Measurements from ENCODE around the gene NPRL2.

NPRL2 gene

DNA sequence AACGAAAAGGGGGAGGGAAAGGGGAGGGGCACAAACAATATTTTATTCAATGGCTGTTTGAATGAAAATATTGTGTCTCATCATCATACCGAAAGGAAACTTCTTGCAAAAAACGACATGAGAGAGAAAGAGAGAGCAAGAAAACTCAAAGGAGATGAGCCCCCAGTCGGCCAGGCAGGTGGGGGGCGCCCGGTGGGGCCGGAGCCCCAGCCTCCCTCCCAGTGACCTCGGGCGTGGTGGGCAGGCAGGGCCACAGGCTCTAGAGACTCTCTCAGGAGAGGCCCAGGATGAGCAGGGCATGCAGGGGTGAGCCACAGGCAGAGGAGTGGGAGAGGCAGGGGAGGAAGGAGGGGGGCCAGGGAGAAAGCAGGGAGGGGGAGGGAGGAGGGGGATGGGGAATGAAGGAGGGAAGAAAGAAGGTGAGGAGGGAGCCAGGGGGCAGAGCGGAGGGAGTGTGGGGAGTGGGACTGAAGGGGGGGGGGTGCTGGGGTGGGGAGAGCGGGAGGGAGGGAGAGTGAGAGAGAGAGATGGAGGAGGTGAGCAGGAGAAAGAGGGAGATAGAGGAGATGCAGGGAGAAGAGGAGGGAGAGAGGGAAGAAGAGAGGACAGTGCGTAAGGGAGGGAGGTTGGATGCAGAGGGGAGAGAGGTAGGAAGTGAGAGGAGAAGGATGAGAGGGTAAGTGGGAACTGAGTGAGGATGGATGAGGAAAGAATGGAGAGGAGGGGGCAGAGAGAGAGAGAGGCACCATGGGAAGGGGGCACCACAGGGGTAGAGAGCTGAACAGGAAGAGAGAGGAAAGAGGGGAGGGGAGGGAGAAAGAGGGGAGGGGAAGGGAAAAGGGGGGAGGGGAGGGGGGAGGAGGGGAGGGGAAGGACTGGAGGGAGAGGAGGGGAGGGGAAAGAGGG is 22.8 kb upstream of the NPRL2 start:
- no peak for DNase-seq (ENCODE audit: low read depth)

DNA sequence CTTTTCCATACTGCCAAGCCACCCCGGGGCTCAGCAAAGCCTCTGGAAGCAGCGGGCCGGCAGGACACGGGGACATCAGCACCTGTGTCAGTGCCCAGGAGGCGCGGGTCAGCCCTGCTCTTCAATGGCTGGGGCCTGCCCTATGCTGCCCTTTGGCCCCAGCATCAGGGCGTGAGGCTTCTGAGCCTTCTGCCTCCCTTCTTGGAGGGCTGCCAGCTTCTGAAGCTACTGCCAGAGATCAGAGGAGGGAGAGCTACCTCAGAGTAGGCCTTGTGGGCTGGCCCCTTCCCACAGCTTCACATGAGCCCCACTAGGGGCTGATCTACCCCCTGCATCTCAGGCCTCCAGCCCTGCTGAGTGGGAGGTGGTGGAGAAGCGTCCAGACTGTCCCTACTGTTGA is 21.8 kb upstream of the NPRL2 start:
- no peak for DNase-seq (ENCODE audit: low read depth)

DNA sequence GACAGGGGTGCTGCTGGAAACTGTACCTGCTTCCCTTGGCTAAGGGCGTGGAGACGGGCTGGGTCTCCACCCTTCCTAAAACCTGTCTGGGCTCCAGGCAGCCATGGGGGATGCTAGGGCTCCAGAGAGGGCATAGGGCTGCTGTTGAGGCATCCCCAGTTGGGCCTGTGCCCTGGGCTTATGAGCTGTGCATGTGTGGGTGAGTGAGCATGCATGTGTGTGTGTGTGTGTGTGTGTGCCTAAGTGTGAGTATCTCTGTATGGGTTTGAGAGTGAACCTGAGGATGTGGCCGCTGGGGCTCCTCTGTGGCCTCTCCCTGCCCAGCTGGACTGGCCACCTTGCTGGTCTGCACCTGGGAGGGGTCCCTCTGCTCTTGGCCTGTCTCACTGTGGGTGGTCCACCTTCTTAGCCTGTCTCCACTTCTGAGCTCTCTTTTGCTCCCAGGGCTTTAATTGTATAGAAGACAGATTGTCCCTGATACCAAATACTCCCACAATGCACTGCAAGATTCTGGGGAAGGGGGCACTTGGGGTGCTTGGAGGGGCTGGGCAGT is 20.6 kb upstream of the NPRL2 start:
- DNase-seq (ENCODE audit: low read depth) = no peak

DNA sequence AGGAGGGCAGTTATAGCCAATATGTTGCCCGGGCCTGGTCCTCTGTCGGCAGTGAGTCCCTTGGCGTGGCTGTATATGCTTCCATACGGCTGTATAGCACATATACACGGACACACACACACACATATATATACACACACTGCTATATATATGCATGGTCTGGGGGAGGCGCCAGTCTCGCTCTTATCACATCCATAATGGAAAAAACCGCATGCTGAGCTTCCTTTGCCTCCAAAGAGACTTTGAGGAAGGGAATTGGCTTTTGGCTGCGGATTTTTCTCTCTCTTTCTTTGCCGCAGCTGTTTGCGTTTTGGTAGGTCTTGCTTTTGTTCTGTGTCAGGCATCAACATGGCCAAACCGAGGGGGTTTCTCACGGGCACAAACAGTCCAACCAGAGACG is 20.0 kb upstream of the NPRL2 start:
- no peak for DNase-seq (ENCODE audit: low read depth)

DNA sequence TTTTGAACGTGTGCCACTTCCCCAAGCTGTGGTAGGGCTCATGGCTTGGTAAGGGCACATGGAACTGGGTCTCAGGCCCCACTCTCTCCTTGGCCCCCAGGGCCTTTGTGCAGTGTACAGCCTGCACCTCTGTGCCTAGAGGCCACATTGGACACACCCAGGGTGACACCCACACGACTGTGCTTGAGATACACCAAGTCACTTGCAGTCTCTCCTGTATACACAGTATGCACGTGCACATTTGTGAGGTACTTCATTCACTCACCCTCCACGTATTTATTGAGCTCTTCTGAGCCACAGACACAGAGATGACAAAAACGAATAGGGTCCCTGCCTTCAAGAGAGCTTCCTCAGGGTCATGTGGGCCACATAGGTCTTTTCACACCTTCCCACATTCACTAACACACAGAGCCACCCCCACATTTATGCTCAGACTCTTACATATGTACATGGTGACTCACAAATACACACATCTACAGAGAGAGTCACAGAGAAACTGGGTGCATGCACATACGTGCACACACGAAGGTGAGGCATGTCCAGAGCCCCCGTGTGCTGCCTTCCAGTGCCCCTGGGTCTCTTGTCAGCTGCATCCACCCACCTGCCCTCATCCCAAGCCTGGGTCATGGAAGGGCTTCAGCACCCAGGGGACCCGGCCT is 18.6 kb upstream of the NPRL2 start:
- no peak for DNase-seq (ENCODE audit: low read depth)

DNA sequence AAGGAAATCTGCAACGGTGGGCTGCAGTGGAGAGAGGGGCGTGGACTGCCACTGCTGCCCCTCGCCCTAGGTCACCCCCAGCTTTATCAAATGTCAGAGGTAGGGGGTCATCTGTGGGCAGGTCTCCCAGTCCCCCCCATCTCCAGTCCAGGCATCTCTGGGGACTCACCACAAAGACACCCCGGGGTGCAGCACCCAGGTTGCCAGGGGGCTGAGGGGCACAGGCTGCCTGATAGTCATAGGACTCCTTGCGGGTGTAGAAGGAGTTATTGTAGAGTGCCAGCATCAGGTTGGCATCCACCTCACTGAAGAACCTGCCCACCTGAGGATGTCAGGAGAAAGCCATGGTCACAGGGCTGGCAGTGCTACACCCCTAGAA is 15.3 kb upstream of the NPRL2 start:
- no peak for DNase-seq (ENCODE audit: low read depth)

DNA sequence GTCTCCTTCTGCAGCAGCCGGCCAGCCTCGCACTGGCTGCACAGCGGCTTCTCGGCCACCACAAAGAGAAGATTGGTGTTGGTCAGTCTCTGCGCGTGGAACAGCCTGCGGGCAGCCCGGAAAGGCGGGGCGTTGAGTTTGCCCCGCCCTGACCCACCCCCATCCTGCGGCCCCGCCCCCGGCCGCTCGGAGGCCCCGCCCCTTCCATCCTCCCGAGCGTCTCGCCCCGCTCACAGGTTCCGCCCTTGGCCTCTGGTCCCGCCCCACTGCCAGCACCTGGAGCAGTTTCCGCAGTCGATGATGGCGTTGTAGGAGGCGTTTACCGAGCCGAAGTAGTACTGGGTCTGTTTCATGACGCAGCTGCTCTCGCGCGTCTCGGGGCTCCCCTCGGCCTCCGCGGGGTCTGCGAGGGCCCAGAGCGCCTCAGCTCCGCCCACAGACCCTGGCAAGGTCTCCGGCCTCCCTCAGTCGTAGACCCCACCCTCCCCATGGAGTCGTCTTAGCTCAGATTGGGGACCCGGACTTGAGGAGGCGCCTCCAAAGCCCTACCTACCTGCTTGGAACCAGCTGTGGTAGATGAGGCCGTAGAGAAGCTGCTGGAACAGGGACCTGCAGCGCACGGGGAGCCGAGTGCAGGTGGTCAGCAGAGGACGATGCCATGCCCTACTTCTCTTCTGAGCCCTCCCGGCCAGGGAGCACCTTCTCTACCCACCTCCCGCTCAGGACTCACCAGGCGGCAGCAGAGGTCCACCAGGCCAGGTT is 14.7 kb upstream of the NPRL2 start:
- no peak for DNase-seq (ENCODE audit: low read depth)

DNA sequence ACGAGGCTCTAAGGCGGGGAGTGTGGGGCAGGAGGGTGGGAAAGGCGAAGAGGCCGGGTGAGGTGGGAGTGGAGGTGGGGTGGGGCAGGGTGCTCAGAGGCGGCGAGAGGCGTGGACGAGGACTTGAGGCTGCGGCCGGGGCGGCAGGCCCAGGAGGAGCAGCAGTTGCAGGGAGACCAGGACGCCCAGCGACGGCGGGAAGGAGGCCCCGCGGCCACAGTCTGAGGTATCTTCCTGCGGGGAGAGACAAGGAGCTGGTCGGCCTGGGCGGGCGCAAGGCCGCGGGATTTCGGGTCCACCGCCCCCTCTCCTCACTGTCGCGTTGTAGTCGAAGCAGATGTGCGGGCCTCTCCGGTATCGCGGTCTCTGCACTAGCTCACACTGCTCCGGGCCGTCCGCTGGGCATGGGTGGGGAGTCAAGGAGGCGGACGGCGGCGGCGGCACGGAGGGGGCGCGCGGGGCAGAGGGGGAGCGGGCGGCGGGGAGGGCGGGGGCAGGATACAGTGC is 14.1 kb upstream of the NPRL2 start:
- no peak for DNase-seq (ENCODE audit: low read depth)

DNA sequence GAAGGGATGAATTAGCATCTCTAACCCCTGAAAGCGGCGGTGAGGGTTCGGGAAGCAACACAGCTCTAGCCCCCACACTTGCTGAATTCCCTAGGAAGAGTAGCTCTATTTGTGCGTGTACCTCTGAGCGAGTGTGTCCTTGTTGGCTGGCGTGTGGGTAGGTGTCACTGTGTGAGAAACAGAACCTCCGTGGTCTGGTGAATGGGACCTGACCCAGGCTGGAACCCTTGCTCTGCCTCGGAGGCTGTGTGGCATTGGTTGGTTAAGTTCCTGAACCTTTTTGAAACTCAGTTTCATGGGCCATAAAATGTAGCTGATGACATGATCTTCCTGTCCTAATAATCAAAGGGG is 9.2 kb upstream of the NPRL2 start:
- DNase-seq (ENCODE audit: low read depth) = no peak

DNA sequence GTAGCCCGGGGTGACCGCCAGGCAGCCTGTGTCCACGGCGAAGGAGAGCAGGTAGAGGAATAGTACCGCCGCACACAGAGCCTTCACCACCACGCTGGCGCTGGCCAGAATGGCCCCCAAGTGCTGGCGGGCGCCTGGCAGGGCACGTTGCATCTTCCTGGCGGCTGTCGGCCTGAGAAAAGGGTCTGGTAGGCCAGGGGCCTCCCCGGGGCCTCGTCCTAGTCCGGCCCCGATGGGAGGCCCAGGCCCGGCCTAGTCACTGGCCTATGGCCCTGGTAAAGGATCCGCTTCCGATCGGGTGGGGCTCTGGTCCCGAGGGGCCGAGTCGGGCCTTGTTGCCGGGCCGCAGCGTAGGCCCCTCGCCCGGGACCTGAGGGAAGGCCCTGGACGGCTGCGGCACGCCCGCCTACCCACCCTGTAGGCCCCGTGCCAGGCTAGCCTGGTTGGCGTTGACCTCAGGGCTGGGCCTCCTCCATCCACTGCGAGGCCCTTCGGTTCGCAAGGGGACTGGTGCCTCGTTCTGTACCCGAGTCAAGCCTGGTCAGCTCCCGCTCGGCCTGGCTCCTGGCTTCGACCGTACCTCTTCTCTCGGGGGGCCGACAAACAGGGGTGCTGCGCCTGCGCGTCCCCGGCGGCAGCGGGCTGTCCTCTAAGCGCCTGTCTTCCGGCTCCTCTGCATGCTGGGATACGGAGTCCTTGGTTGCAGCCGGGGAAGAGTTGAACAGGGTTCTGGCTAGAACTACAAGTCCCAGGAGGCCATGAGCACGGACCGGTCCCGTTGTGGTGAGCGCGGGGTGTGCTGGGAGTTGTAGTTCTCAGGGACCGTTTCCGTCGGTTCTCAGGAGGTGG is 8.6 kb upstream of the NPRL2 start, which contains the start of gene TMEM115:
Gene TMEM115, minus strand, starts transcription at position 611 of the 849 bp plus-strand sequence. Its CDS starts 458 bp downstream, at position 153.
- peak; percentile 96 for DNase-seq (ENCODE audit: low read depth)

DNA sequence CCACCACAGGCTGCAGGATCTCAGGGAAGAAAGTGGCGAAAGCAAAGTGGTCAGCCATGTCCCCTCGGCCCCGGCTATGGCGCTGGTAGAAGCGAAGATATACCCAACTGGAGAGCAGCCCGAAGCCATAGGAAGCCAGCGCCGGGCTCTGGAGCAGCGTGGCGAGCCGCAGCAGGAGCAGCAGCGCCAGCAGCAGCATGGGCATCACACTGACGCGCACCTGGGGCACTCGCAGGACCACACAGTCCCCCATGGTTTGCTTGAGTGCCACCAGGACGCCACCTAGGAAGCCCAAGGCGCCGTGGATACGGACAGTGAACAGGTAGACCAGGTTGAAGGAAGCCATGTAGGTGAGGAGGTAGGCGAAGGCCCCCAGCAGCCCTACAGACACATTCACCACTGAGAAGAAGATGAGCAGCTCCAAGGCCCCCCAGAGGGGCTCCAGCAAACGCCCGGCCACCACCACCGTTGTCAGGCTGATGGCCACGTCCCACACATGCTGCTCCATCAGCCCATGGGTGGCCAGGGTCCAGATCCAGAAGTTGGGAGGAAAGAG is 7.9 kb upstream of the NPRL2 start:
- DNase-seq (ENCODE audit: low read depth) = no peak

DNA sequence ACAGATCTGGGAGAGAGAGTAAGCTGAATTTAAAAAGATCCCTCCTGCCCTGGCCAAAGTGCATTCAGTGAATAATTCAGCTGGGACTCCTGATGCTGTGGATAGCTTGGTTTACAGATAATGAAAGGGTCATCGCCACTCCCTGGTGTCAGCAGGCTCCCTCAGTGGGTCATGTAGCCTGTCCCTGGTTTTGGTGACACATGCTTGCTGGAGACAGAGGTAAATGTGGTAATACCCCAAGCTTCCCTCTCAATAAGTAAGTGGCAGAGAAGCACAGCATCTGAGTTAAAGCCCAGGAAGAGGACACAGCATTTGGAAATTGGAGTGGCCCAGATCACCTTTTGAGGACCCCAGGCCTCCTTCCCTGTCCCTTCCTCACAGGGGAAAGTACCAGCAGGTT is 6.9 kb upstream of the NPRL2 start:
- DNase-seq (ENCODE audit: low read depth) = no peak

DNA sequence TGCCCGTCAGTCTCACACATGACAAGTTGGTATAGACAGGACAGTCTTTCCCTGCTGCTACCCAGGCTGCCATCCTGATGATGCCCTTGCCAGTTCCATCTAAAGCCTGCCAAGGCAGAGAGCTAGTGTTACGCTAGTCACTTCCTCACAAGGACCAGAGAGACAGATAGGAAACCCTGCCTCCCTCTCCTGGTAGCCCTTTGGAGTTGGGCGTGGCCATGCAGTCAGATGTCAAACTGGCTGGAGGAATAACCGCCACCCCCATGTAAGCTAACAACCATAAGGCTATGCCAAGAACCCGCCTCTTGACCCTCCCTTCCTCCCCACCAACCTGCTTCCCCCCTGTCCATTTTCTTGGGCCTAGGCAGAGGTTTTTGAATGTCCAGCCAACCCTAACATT is 6.0 kb upstream of the NPRL2 start:
- DNase-seq (ENCODE audit: low read depth) = no peak

DNA sequence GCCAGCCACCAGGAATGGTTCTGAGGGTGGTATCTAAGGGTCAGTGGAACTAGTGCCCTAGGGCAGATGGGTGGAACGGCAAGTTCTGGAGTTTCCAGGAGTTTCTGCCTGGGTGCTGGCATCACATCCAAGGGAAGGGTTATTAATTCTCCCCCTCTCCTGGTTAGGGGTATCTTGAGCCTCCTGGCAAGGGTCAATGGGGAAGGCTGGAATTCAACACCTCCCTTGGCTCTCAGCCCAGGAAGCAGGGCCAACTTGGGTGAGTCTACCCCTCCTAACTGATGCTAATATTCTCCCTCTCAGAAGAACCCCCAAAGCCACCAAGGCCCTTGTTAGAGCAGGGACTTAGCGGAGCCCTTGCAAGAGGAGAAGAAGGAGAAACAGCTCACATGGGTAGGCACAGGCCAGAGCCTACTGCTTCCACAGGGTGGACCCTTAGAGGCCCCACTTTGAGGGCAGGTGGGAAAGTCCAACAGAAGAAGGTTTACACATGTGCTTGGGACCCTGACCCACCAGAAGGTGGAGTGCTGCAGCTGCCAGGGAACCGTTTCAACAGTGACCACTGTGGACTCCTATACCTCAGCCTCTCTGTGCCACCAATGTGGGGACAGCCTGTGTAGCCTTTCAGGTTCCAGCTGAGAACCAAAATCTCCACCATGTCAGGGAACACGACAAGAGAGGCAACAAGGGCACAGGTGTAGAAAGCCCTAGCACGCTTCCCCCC is 5.4 kb upstream of the NPRL2 start:
- DNase-seq (ENCODE audit: low read depth) = no peak

DNA sequence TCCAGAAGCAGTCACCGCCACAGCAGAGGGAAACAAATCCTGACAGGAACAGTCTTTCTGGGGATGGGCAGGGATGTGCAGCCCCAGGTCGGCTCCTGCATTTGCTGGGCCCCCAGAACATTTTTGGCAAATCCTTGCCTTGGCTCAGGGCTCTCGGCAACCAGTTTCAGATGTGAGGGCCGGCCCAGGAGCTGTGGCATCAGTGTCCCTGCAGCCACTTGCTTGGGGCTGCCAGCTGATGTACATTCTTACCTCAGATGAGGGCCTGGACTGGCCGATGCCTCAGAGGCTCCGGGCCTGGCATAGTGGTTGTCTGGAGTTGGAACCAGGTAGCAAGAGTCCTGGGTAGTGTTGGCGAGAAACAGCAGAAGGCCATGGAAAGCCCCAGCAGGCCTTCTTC is 4.3 kb upstream of the NPRL2 start:
- no peak for DNase-seq (ENCODE audit: low read depth)

DNA sequence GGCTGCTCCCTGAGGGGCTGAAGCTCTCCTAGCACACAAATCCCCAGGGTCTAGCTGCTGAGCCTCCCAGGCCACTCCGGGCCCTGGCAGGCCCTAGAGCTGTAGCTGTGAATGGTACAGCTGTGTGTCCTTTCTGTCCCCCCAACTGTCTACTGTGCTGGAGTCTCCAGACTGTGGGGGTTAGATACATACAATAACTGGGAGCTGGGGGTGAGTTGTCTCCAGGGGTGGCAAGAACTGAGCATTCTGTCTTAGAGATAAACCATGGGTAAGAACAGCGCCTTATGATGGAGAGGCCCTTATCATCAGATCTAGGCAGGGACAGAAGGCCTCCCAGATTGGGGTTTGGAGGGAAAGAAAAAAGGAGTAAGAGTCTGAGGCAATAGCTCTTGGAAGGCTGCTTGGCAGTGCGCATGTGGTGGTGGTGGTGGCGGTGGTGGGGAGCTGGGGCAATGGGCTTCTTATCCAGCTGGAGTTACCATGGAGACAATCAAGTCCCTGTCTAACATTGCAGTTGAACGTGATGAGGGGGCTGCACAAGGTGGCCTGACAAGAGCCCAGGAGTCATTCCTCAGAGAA is 3.7 kb upstream of the NPRL2 start:
- DNase-seq (ENCODE audit: low read depth) = no peak

DNA sequence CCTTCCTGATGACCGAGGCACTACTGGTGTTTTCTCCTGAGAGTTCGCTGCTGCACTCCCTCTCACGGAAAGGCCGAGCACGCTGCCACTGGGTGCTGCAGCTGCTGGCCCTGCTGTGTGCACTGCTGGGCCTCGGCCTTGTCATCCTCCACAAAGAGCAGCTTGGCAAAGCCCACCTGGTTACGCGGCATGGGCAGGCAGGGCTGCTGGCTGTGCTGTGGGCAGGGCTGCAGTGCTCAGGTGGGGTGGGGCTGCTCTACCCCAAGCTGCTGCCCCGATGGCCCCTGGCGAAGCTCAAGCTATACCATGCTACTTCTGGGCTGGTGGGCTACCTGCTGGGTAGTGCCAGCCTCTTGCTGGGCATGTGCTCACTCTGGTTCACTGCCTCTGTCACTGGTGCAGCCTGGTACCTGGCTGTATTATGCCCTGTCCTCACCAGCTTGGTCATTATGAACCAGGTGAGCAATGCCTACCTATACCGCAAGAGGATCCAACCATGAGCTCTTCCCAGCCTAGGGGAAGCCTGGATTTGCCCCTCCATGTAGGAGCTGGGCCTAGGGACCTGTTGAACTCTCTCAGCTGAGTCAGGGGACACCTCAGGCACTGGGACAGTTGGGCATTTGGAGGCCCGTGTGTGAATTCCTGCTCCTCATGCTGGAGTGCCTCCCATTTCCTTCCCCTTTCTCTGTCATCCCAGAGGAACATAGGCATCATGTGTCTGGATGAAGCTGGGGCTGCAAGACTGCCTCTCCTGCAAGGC is 2.9 kb upstream of the NPRL2 start:
- DNase-seq (ENCODE audit: low read depth) = no peak

DNA sequence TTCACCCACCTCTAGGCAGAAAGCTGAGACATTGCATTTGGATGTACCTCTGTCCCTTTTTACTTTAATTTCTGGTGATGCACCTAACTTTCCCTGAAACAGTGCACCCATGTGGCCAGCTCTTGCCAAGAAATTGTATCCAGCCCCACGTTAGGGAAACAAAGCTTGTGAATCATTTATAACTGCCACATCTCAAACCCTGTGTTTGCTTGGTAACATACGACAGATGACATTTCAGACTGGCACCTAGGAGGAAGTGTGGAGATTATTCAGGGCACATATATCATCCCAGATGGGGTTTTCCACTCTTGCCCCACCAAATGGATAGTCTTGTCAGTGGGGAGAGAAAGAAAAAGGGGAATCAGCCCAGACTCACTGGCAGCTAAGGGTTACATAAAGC is 2.2 kb upstream of the NPRL2 start:
- no peak for DNase-seq (ENCODE audit: low read depth)

DNA sequence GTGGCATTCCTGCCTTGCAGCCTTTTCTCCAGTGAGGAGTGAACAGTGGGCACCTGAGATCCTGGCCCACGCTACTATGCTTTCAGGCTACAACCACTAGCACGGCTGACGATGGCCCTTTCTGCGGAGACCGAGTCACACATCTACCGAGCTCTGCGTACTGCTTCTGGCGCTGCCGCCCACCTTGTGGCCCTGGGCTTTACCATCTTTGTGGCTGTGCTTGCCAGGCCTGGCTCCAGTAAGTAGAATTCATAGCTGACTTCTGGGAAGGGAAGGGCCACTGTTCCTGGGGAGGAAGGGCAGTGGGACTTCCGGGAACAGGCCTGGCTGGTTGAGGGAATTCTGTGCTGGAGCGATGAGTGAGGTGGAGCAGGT is 735 bp upstream of the NPRL2 start:
- no peak for DNase-seq (ENCODE audit: low read depth)

DNA sequence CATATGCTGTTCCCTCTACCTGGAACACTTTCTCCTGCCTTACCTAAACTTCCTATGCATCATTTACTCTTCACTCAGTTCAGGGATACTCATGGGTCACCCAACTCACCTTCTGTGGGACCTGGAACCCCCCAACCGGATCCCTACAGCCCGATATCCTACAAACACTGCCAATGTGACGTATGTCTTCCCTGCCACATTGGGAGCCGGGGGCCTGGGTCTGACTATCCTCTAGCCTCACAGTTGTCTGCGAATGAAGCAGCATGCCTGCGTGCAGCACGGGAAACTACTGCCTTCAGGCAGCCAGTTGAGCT is 405 bp downstream of the NPRL2 start:
- DNase-seq (ENCODE audit: low read depth) = no peak

Data from HS-27A (cell line).